K562 (cell line): Measurements from ENCODE around the gene SVOP. TPM values are rescaled to one million over a fixed set of nuclear protein-coding genes. Genes with fewer than 3 reads are reported as not detected.

Experiments used
- ATAC-seq: fragments of 200-7000 bp; cut with Tn5 transposase; 3 replicates; pipeline ENCODE4 v1.9.1; 2020; ENCODE audit warnings: moderate library complexity
- BruUV-seq: library from RNA; stranded (reverse); fragments of 400-500 nt; replicated peaks from 2 replicates; lab custom pipeline; 2021; lab: Mats Ljungman, UMichigan
- CTCF ChIA-PET: fragments of 300-600 bp; formaldehyde crosslinking; extraction: SDS; loops from one replicate; lab custom pipeline; 2021; ENCODE audit warnings: low intra/inter-chr PET ratio; lab: Yijun Ruan, JAX
- POLR2A ChIA-PET: fragments of 300-600, 350-650 bp; sonication (Branson Sonifier 250); formaldehyde crosslinking; extraction: SDS; loops from one replicate; lab custom pipeline; 2021; ENCODE audit warnings: antibody characterized with exemption, inconsistent platforms; lab: Yijun Ruan, JAX
- DNase-seq, 4 experiments: peaks; one replicate each; pipeline versions ENCODE4 v3.0.0 to v3.0.0-alpha.2; 2011 to 2018; ENCODE audit warnings: low spot score in 3 of 4, mixed read lengths in 3 of 4; ENCODE audit errors: extremely low read depth in 1 of 4
- FAIRE-seq: peaks from 2 replicates; lab custom pipeline; 2011; peaks lifted over from hg19 to GRCh38; lab: Jason Lieb, UNC
- H2AFZ ChIP-seq: 2 replicates; pipeline ENCODE4 v1.6.0; 2011; ENCODE audit warnings: low read depth, low read length, control low read depth, inconsistent platforms
- H3K27ac ChIP-seq: fragments of 200-600 bp; 3 replicates; pipeline ENCODE4 v1.8.0; 2011; ENCODE audit warnings: low read depth, mild to moderate bottlenecking, control low read depth, inconsistent platforms, low read length, moderate library complexity, mixed read lengths; ENCODE audit errors: extremely low read depth
- H3K27me3 ChIP-seq, 2 experiments: fragments of 300-600 bp in 1 of 2; 2 replicates in 1 of 2; 3 replicates in 1 of 2; pipeline versions ENCODE4 v1.6.0 to v1.8.0; 2011; ENCODE audit warnings: inconsistent platforms in 2 of 2, low read length in 2 of 2, mild to moderate bottlenecking in 1 of 2, mixed read lengths in 1 of 2, moderate library complexity in 1 of 2; ENCODE audit not compliant: control insufficient read depth in 2 of 2, insufficient read depth in 2 of 2
- H3K36me3 ChIP-seq: fragments of 300-600 bp; 3 replicates; pipeline ENCODE4 v1.8.0; 2011; ENCODE audit warnings: mild to moderate bottlenecking, low read length, inconsistent platforms; ENCODE audit not compliant: control insufficient read depth, insufficient read depth
- H3K4me1 ChIP-seq, 2 experiments: fragments of 200-600 bp in 1 of 2; replicated peaks in 1 of 2; 2 replicates in 1 of 2; 3 replicates in 1 of 2; pipeline versions ENCODE4 v1.5.1 to v1.8.0; 2011; ENCODE audit warnings: inconsistent platforms in 2 of 2, low read length in 2 of 2, mild to moderate bottlenecking in 1 of 2, mixed read lengths in 1 of 2, moderate library complexity in 1 of 2; ENCODE audit not compliant: control insufficient read depth in 2 of 2, insufficient read depth in 2 of 2
- H3K4me2 ChIP-seq: 2 replicates; pipeline ENCODE4 v1.6.1; 2011; ENCODE audit warnings: low read length, control low read depth, inconsistent platforms, mixed read lengths; ENCODE audit not compliant: insufficient read depth
- H3K4me3 ChIP-seq: fragments of 200-600 bp; sonication (generic), shearing (Covaris generic); 2 replicates; pipeline ENCODE4 v1.5.1; 2016; ENCODE audit warnings: control low read depth, inconsistent platforms
- H3K79me2 ChIP-seq: fragments of 200-600 bp; 3 replicates; pipeline ENCODE4 v1.8.0; 2011; ENCODE audit warnings: low read length, inconsistent platforms; ENCODE audit not compliant: control insufficient read depth, insufficient read depth
- H3K9ac ChIP-seq, 2 experiments: 2 replicates each; pipeline versions ENCODE4 v1.6.0 to v1.6.1; 2011; ENCODE audit warnings: low read depth in 2 of 2, low read length in 2 of 2, control low read depth in 1 of 2, inconsistent platforms in 1 of 2, mild to moderate bottlenecking in 1 of 2, mixed read lengths in 1 of 2; ENCODE audit not compliant: insufficient read depth in 1 of 2
- H3K9me1 ChIP-seq: one replicate; pipeline ENCODE4 v1.6.0; 2011; ENCODE audit warnings: inconsistent platforms, mild to moderate bottlenecking, low read length, moderate library complexity; ENCODE audit not compliant: control insufficient read depth, insufficient read depth
- H3K9me3 ChIP-seq: replicated peaks from 2 replicates; pipeline ENCODE4 v1.5.1; 2011; ENCODE audit warnings: low read depth, low read length, inconsistent platforms; ENCODE audit not compliant: control insufficient read depth, insufficient read depth
- H4K20me1 ChIP-seq: replicated peaks from 2 replicates; pipeline ENCODE4 v1.6.1; 2011; ENCODE audit warnings: low read length, inconsistent platforms, mixed read lengths; ENCODE audit not compliant: control insufficient read depth, insufficient read depth
- BRD4 ChIP-seq: fragments of 200-600 bp; sonication (generic); IDR thresholded peaks from 2 replicates; pipeline ENCODE4 v1.6.1; 2017; ENCODE audit warnings: inconsistent platforms
- CAMTA2 ChIP-seq: fragments of 250-450 bp; sonication (Bioruptor Pico); conservative IDR thresholded peaks from 2 replicates; pipeline ENCODE4 v1.5.1; 2022
- CCNT2 ChIP-seq: IDR thresholded peaks from 2 replicates; pipeline ENCODE4 v1.6.1; 2011; ENCODE audit warnings: borderline replicate concordance, low read depth, mild to moderate bottlenecking, moderate library complexity, mixed read lengths, low read length; ENCODE audit not compliant: insufficient read length; ENCODE audit errors: extremely low read depth
- CSDE1 ChIP-seq, 2 experiments: fragments of 450-650 bp; IDR thresholded peaks; 2 replicates each; pipeline ENCODE4 v1.6.1; 2016; ENCODE audit warnings: mild to moderate bottlenecking in 1 of 2
- DACH1 ChIP-seq: fragments of 450-650 bp; IDR thresholded peaks from 2 replicates; pipeline ENCODE4 v1.6.1; 2018; ENCODE audit not compliant: partially characterized antibody
- ELF1 ChIP-seq: fragments of 200-800 bp; sonication (Bioruptor generic); IDR thresholded peaks from 2 replicates; pipeline ENCODE4 v1.6.1; 2016; ENCODE audit warnings: missing genetic modification characterization, missing compliant biosample characterization
- ETS2 ChIP-seq: IDR thresholded peaks from 2 replicates; pipeline ENCODE4 v1.6.1; 2016; ENCODE audit warnings: borderline replicate concordance, missing genetic modification characterization, mild to moderate bottlenecking, moderate library complexity, missing compliant biosample characterization; ENCODE audit not compliant: poor library complexity, severe bottlenecking
- ETV6 ChIP-seq, 3 experiments: fragments of 150-350 bp in 1 of 3; sonication (generic) in 1 of 3; formaldehyde crosslinking in 1 of 3; IDR thresholded peaks; 2 replicates each; pipeline versions ENCODE4 v1.6.1 to v1.8.0; 2014 to 2022; ENCODE audit warnings: borderline replicate concordance in 2 of 3, low read depth in 2 of 3, antibody characterized with exemption in 1 of 3, low read length in 1 of 3, mild to moderate bottlenecking in 1 of 3, missing genetic modification reagents in 1 of 3
- GTF2E2 ChIP-seq: fragments of 200-800 bp; sonication (Bioruptor generic); IDR thresholded peaks from 2 replicates; pipeline ENCODE4 v1.6.1; 2016; ENCODE audit warnings: missing genetic modification characterization, missing compliant biosample characterization
- KAT2B ChIP-seq: IDR thresholded peaks from one replicate; pipeline ENCODE4 v1.6.1; 2012; ENCODE audit warnings: low read depth, mild to moderate bottlenecking, control low read depth, inconsistent platforms, low read length, moderate library complexity
- MEF2D ChIP-seq: conservative IDR thresholded peaks from 2 replicates; pipeline ENCODE4 v1.6.1; 2016; ENCODE audit warnings: low read depth, missing genetic modification characterization, missing compliant biosample characterization
- RBM17 ChIP-seq: fragments of 200-400 bp; formaldehyde crosslinking; IDR thresholded peaks from 2 replicates; pipeline ENCODE4 v1.6.1; 2017; ENCODE audit warnings: low read depth, mild to moderate bottlenecking, low read length, borderline replicate concordance
- SIN3B ChIP-seq: fragments of 450-650 bp; IDR thresholded peaks from 2 replicates; pipeline ENCODE4 v1.6.1; 2017; ENCODE audit warnings: low read depth, mild to moderate bottlenecking, moderate library complexity
- SMARCC2 ChIP-seq: fragments of 450-650 bp; IDR thresholded peaks from 2 replicates; pipeline ENCODE4 v1.6.1; 2017; ENCODE audit warnings: antibody characterized with exemption, moderate library complexity, mild to moderate bottlenecking, low read depth
- SMC3 ChIP-seq: conservative IDR thresholded peaks from 2 replicates; pipeline ENCODE4 v1.6.1; 2011; ENCODE audit warnings: low read depth, low read length, improper control_type of control experiment; ENCODE audit not compliant: insufficient read depth
- ZEB2 ChIP-seq: fragments of 450-650 bp; IDR thresholded peaks from 2 replicates; pipeline ENCODE4 v1.6.1; 2016
- ZNF311 ChIP-seq: fragments of 250-450 bp; sonication (Bioruptor Pico); IDR thresholded peaks from 2 replicates; pipeline ENCODE4 v1.4.0; 2020; ENCODE audit warnings: mild to moderate bottlenecking, moderate library complexity
- WGBS: fragments of 100-300 bp; shearing (Covaris generic); methylation state at CpG from one replicate; pipeline ENCODE4 v1.1.6; 2016; ENCODE audit warnings: low coverage, mixed read lengths; ENCODE audit not compliant: insufficient coverage; ENCODE audit errors: missing lambda C conversion rate; 5-methylcytosine and 5-hydroxymethylcytosine counted together
- in situ Hi-C: fragments of 300-500 bp; cut with MboI; formaldehyde crosslinking; loops from 4 replicates; pipeline ENCODE4 v1.15.0; 2018; ENCODE audit warnings: inconsistent platforms, mixed read lengths
- intact Hi-C: fragments of 100-400 bp; cut with micrococcal nuclease; formaldehyde crosslinking; loops from 2 replicates; pipeline ENCODE4 v1.14.2; 2022
- polyA plus RNA-seq, 8 experiments: library from polyadenylated mRNA; depleted of rRNA in 4 of 8; stranded (reverse) in 5 of 8; unstranded in 3 of 8; fragments of >200 nt; fragmentation: Nextera tagmentation in 2 of 8; fragmentation: Illumina TruSeq in 1 of 8; extraction: Ambion mirVana in 2 of 8; extraction: Trizol in 1 of 8; gene quantifications; 2 replicates each; pipeline versions ENCODE4 v1.2.1 to v1.2.3, GENCODE V29; 2011 to 2014; ENCODE audit warnings: inconsistent platforms in 1 of 8, missing spikeins in 1 of 8
- total RNA-seq, 7 experiments: library from RNA; depleted of rRNA in 6 of 7; stranded (reverse); fragments of >200 nt in 6 of 7; fragmentation: Illumina TruSeq in 2 of 7; extraction: Trizol in 2 of 7; gene quantifications; 2 replicates each; pipeline versions ENCODE4 v1.2.1 to v1.2.3, GENCODE V29; 2011 to 2021; ENCODE audit warnings: low replicate concordance in 1 of 7
- TF ChIP-seq, protein P1 (sequence below): sonication (generic); formaldehyde crosslinking; IDR thresholded peaks from 2 replicates; pipeline ENCODE4 v1.8.0; 2022; ENCODE audit warnings: missing genetic modification reagents, mild to moderate bottlenecking, moderate library complexity, borderline replicate concordance
- TF ChIP-seq, protein P2 (sequence below): fragments of 250-450 bp; sonication (Bioruptor Pico); IDR thresholded peaks from 2 replicates; pipeline ENCODE4 v1.8.0; 2021; ENCODE audit warnings: mild to moderate bottlenecking, moderate library complexity
- TF ChIP-seq, protein P3 (sequence below): fragments of 250-450 bp; sonication (Bioruptor Pico); IDR thresholded peaks from 2 replicates; pipeline ENCODE4 v1.5.1; 2021; ENCODE audit warnings: mild to moderate bottlenecking

SVOP gene
- total and polyA plus RNA-seq, 9 of the 15 experiments (the other 6 are each of a cell fraction or from before 2014, with no cell fraction given), result 0.01 to 0.09 (median 0.06) TPM; not detected in 1

DNA sequence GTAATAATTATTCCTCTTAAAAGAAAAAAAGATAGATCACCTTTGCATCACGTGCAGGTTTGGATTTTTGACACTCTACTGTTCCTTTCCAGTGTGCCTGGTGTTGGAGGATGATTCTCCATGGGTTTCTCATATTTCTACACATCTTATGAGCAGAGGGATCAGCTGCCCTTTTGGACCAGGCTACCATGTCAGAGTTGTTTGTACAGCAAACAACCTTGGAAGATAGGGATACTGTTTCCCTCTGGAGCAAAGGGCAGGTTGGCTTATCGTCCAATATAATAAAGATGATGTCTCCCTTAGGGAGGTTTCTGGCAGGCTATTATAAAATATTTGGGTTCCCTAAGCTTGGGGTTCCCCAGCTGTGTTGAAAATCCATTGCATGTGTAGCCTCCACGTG is 98.9 kb downstream of the SVOP start:
- Histone ChIP-seq H3K9me1 (no peaks in the 10 kb centered on the region), H3K9ac (no peak overlapping the region), H2AFZ (no peak overlapping the region), H3K4me1 (no peaks in the 10 kb centered on the region), H3K4me3 (no peak overlapping the region), H3K9me3 (0 out of 2 replicates have a peak, but pooled peaks cover 1% of the 10 kb centered on the region), H3K4me2 (no peak overlapping the region), H4K20me1 (no peaks in the 10 kb centered on the region), H3K79me2 (no peaks in the 10 kb centered on the region), H3K36me3 (no peaks in the 10 kb centered on the region), H3K27ac (no peak overlapping the region), H3K27me3 (peaks cover 0 to 6% of the 10 kb centered on the region in 2 experiments; a peak in 1 of 5 replicates)
- DNase-seq (no peak), ATAC-seq (no peak), FAIRE-seq (no peak)
- CTCF ChIA-PET, result no interaction called here
- intact Hi-C loops (no loop called here), in situ Hi-C loops (no loop called here)
- WGBS, result 2% methylated on average over 3 of the region's 3 CpGs
- no TSS peak for BruUV-seq
- POLR2A ChIA-PET, result interaction anchor here (0.7 to 1.8 kb wide), 2 partner anchors 8 to 10 kb away, joined by 3 to 4 read pairs; no protein-coding TSS in a partner anchor
- TF ChIP-seq GTF2E2 (tag), result no peak
- no peak for TF ChIP-seq KAT2B
- TF ChIP-seq CAMTA2, result no peak
- no peak for TF ChIP-seq ELF1 (tag)
- TF ChIP-seq ZNF311 (CRISPR knock-in tag), result no peak
- no peak for TF ChIP-seq DACH1
- no peak for TF ChIP-seq SMC3
- no peak for TF ChIP-seq ZEB2
- TF ChIP-seq BRD4, result no peak
- TF ChIP-seq RBM17, result no peak
- no peak for TF ChIP-seq CCNT2
- no peak for TF ChIP-seq ETS2
- no peak for TF ChIP-seq SMARCC2
- TF ChIP-seq, protein P1, sequence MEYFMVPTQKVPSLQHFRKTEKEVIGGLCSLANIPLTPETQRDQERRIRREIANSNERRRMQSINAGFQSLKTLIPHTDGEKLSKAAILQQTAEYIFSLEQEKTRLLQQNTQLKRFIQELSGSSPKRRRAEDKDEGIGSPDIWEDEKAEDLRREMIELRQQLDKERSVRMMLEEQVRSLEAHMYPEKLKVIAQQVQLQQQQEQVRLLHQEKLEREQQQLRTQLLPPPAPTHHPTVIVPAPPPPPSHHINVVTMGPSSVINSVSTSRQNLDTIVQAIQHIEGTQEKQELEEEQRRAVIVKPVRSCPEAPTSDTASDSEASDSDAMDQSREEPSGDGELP, result no peak
- no peak for TF ChIP-seq MEF2D (tag)
- no peak for TF ChIP-seq SIN3B
- no peak for TF ChIP-seq ETV6 (IDR thresholded peaks at IDR 0.05; ENCODE audit: borderline replicate concordance in 1 of 2, low read depth in 2 of 2, low read length in 1 of 2)
- TF ChIP-seq ETV6 (CRISPR knock-in tag; IDR thresholded peaks at IDR 0.05; ENCODE audit: borderline replicate concordance), result no peak
- TF ChIP-seq, protein P2, sequence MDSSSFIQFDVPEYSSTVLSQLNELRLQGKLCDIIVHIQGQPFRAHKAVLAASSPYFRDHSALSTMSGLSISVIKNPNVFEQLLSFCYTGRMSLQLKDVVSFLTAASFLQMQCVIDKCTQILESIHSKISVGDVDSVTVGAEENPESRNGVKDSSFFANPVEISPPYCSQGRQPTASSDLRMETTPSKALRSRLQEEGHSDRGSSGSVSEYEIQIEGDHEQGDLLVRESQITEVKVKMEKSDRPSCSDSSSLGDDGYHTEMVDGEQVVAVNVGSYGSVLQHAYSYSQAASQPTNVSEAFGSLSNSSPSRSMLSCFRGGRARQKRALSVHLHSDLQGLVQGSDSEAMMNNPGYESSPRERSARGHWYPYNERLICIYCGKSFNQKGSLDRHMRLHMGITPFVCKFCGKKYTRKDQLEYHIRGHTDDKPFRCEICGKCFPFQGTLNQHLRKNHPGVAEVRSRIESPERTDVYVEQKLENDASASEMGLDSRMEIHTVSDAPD (CRISPR knock-in tag), result no peak
- TF ChIP-seq CSDE1 (IDR thresholded peaks at IDR 0.05), result no peak
- TF ChIP-seq, protein P3, sequence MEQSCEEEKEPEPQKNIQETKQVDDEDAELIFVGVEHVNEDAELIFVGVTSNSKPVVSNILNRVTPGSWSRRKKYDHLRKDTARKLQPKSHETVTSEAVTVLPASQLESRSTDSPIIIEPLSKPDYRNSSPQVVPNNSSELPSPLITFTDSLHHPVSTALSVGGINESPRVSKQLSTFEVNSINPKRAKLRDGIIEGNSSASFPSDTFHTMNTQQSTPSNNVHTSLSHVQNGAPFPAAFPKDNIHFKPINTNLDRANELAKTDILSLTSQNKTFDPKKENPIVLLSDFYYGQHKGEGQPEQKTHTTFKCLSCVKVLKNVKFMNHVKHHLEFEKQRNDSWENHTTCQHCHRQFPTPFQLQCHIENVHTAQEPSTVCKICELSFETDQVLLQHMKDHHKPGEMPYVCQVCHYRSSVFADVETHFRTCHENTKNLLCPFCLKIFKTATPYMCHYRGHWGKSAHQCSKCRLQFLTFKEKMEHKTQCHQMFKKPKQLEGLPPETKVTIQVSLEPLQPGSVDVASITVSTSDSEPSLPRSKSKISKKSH (CRISPR knock-in tag), result no peak
